PFSK-1 (cell line): Measurements from ENCODE around the gene OSBPL9.

ENCODE experiments used
- POLR2AphosphoS5 ChIP-seq: IDR thresholded peaks from 2 replicates; pipeline ENCODE4 v1.6.1; 2012; ENCODE audit warnings: low read depth, mild to moderate bottlenecking, control low read depth, low read length, moderate library complexity
- SIN3A ChIP-seq: IDR thresholded peaks from 2 replicates; pipeline ENCODE4 v1.6.1; 2012; ENCODE audit warnings: mild to moderate bottlenecking, low read length, moderate library complexity, borderline replicate concordance; ENCODE audit not compliant: insufficient read depth
- TF ChIP-seq, protein P1 (sequence below), 2 experiments: IDR thresholded peaks; 2 replicates each; pipeline versions ENCODE4 v1.6.1 to v1.8.0; 2011 to 2012; ENCODE audit warnings: low read depth in 2 of 2, low read length in 2 of 2, control low read depth in 1 of 2, inconsistent platforms in 1 of 2, mild to moderate bottlenecking in 1 of 2, moderate library complexity in 1 of 2; ENCODE audit not compliant: insufficient read depth in 1 of 2

- TF ChIP-seq POLR2AphosphoS5 (no peak), SIN3A (no peak)
- TF ChIP-seq, protein P1, sequence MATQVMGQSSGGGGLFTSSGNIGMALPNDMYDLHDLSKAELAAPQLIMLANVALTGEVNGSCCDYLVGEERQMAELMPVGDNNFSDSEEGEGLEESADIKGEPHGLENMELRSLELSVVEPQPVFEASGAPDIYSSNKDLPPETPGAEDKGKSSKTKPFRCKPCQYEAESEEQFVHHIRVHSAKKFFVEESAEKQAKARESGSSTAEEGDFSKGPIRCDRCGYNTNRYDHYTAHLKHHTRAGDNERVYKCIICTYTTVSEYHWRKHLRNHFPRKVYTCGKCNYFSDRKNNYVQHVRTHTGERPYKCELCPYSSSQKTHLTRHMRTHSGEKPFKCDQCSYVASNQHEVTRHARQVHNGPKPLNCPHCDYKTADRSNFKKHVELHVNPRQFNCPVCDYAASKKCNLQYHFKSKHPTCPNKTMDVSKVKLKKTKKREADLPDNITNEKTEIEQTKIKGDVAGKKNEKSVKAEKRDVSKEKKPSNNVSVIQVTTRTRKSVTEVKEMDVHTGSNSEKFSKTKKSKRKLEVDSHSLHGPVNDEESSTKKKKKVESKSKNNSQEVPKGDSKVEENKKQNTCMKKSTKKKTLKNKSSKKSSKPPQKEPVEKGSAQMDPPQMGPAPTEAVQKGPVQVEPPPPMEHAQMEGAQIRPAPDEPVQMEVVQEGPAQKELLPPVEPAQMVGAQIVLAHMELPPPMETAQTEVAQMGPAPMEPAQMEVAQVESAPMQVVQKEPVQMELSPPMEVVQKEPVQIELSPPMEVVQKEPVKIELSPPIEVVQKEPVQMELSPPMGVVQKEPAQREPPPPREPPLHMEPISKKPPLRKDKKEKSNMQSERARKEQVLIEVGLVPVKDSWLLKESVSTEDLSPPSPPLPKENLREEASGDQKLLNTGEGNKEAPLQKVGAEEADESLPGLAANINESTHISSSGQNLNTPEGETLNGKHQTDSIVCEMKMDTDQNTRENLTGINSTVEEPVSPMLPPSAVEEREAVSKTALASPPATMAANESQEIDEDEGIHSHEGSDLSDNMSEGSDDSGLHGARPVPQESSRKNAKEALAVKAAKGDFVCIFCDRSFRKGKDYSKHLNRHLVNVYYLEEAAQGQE (IDR thresholded peaks at IDR 0.05; ENCODE audit: insufficient read depth in 1 of 2, low read depth in 2 of 2, low read length in 2 of 2) = no peak
Observed at GRCh38 chr1:51624855-51625254, 8.0 kb downstream of the OSBPL9 start.
